GM12874 (cell line): ENCODE data around the gene FAAH2.

ENCODE experiments used
- CTCF ChIP-seq: IDR thresholded peaks from 2 replicates; pipeline ENCODE4 v1.5.1; 2011; ENCODE audit warnings: low read depth, mild to moderate bottlenecking, control low read depth, low read length, moderate library complexity; ENCODE audit not compliant: insufficient read depth

FAAH2 gene

GRCh38 chrX:57270980-57271379 is 15.5 kb upstream of the FAAH2 start:
- TF ChIP-seq CTCF: no peak

GRCh38 chrX:57282568-57282967 is 3.9 kb upstream of the FAAH2 start:
- no peak for TF ChIP-seq CTCF

- TF ChIP-seq CTCF: no peak
Observed at GRCh38 chrX:57285001-57285400, 1.5 kb upstream of the FAAH2 start.

GRCh38 chrX:57289089-57289488 is 2.6 kb downstream of the FAAH2 start:
- TF ChIP-seq CTCF: no peak

- no peak for TF ChIP-seq CTCF
Observed at GRCh38 chrX:57294961-57295360, 8.5 kb downstream of the FAAH2 start.

- TF ChIP-seq CTCF: no peak
Observed at GRCh38 chrX:57313583-57314215, 27.2 kb downstream of the FAAH2 start.

GRCh38 chrX:57329008-57329407 is 42.5 kb downstream of the FAAH2 start:
- no peak for TF ChIP-seq CTCF
